ENCODE results near the gene BTN3A1.

BTN3A1 gene

DNA sequence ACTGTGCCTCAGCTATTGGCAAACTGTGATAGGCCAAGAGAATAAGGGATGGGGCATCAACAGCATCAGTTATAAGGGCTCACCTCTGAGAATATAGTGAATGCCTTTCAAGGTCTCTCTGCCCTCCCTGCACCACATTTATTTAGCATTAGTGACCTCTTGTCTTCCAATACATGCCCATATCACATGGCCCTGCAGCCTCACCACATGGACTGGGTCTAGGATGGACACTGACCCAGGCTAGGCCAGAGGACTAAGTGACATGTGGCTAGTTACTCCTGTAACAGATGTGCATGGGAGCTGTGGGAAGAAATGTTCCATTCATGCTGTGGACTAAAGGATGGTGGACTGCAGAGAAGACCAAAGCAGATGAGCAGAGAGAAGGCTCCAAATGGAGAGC lies 22.3 kb upstream of the BTN3A1 start:
- no peak for DNase-seq (ENCODE audit: low spot score)

DNA sequence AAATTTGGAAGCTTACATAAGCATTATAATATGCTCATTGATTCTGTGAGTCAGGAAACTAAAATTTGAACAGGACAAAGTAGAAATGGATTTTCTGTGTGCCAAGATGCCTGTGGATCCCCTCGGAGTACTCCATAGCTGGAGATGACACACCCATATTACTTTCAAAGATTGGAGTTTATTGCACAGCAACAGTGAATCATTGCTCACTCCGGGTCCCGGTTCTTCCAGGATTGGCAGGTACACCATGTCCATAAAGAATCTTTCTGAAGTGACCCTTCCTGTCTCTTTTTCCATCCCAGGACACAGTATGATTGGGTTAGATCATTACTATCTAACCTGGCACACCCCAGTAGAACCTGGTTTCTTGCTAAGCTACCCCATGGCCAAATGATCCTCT lies 21.8 kb upstream of the BTN3A1 start:
- DNase-seq (ENCODE audit: low spot score), result no peak

DNA sequence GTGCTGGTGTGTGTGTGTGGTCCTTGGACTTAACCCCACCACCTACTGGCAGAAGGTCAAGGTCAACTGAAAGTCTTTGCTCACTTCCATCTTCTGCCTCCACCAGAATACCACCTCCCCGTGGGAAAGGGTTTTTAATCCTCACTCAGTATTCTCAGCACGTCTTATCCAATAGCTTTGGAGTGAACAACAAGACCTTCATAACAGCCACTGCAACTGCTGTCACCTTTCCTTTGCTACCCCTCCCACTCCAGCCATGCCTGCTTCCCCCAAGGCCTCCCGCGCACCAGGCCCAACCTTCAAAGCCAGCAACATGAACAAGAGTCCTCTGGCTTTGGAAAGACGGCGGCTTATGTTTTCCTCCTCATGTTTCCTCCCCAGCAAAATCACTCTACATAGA lies 20.0 kb upstream of the BTN3A1 start:
- DNase-seq (ENCODE audit: low spot score), result no peak

DNA sequence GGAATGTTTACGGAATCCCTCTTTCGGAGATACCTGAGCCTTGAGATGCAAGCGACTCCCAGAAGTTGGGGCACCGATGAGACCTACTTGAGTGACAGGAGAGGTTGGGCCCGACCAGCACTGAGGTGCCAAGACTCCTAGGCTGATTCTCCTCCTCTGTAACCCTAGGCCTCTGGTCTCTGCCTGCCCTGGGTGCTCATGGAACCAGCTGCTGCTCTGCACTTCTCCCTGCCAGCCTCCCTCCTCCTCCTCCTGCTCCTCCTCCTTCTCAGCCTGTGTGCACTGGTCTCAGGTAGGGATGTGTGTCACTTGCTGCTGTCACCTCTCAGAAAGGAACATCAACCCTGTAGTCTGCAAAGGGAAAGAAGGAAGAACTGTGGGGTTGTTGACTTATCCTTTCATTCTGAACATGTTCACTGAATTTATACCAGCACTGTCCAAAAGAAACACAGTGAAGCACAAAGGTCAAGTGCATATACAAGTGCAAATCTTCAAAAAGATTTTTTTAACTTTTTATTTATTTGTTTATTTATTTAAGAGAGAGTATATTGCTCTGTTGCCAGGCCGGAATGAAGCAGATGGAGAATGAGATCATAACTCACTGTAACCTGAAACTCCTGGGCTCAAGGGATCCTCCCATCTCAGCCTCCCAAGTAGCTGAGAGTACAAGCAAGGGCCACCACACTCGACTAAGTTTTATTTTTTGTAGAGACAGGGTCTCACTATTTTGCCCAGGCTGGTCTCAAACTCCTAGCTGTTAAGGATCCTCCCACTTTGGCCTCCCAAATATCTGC lies 18.3 kb upstream of the BTN3A1 start:
- DNase-seq (ENCODE audit: low spot score), result peak; percentile 65

DNA sequence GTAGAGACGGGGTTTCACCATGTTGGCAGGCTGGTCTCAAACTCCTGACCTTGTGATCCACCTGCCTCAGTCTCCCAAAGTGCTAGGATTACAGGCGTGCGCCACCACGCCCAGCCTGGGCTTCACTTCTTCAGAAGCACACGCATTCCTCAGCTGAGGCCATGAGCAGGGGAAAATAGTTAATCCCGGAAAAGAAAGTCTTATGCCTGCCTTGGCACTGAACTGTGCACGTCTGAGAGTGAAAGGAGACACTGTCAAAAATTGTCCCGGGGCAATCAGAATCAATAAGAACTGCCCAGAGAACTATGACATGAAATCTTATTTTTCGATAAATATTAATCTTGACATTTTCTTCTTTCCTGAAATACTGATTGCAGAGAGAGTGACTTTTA lies 16.3 kb upstream of the BTN3A1 start:
- DNase-seq (ENCODE audit: low spot score), result no peak

DNA sequence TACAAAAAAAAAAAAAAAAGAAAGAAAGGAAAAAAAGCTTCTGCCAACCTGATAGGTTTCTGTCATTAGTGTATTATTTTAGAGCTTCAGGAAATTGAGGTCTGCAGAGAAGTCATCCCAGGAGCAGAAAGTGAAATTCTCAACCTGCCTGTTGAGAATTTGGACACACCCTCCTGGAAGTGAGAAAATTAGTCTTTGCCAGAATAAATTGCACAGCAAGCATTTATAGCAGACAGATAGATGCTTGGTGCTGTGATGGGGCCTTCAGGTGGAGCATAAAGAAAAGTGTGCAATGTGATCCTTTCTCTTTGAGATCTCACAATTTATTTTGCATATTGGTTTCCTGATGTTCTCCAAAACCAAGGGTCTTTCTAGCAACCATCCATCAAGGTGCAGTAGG lies 14.5 kb upstream of the BTN3A1 start:
- no peak for DNase-seq (ENCODE audit: low spot score)

DNA sequence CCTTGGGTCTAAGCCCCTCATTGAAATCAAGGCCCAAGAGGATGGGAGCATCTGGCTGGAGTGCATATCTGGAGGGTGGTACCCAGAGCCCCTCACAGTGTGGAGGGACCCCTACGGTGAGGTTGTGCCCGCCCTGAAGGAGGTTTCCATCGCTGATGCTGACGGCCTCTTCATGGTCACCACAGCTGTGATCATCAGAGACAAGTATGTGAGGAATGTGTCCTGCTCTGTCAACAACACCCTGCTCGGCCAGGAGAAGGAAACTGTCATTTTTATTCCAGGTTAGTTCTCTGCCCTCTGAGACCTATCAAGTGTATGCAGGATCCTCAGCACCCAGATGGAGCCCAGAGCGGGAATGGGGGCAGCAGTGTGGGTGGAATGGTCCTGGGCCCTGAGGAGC lies 14.1 kb upstream of the BTN3A1 start:
- no peak for DNase-seq (ENCODE audit: low spot score)

DNA sequence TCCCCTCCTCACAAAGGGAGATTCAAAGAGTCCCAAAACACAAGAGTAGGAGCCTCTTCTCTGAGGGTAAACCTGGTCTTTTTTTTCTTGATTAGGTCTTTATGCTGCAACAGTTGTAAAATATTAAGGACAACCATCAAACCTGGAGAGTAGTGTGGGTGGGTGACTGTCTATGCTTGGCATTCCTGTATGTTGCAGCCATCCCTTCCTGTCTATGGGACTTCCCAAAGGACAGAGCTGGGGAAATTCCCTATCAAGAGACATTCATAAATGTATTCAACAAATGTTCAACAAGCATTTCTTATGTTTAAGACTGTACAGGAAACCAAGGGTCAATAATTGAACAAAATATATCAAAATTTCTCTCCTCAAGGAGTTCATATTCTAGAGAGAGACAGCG lies 13.6 kb upstream of the BTN3A1 start:
- DNase-seq (ENCODE audit: low spot score), result no peak

DNA sequence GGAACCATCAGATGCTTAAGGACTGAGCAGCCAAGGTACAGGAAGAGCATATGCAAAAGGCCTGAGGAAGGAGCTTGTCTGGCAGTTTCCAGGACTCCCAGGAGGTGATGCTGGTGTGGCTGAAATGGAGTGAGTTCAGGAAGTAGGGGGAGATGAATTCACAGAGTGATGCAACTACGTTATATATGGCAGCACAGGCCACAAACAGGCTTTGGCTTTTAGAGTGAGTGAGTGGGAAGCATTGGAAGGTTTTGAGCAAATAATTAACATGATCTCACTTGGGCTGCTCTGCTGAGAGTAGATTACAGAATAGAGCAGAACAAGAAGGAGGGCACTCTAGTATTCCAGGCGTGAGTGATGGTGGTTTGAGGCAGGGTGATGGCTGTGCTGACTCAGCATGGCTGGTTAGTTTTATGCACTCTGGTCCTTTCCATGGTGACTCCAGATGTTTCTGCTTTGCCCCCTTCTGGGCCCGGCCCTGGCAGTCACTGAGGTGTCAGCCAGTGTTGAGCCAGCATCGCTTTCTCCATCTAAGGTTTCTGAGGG lies 12.7 kb upstream of the BTN3A1 start:
- no peak for DNase-seq (ENCODE audit: low spot score)

DNA sequence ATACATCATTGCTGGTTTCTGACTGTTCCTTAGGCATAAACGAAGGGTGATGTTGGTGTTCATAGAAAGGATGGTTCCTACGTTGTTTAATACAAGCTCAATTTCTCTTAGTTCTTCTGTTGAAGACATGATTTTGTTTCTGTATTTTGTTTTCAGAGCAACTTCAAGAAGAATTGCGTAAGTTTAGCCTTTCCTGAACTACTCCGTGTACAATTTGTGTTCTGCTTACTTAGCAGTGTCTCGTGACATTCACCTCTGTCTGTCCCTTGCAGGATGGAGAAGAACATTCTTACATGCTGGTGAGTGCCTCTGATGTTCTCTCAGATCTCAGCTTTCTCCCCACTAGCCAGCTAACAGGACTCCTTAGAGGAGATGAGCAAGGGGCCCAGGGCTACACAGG lies 11.5 kb upstream of the BTN3A1 start:
- DNase-seq (ENCODE audit: low spot score), result no peak

DNA sequence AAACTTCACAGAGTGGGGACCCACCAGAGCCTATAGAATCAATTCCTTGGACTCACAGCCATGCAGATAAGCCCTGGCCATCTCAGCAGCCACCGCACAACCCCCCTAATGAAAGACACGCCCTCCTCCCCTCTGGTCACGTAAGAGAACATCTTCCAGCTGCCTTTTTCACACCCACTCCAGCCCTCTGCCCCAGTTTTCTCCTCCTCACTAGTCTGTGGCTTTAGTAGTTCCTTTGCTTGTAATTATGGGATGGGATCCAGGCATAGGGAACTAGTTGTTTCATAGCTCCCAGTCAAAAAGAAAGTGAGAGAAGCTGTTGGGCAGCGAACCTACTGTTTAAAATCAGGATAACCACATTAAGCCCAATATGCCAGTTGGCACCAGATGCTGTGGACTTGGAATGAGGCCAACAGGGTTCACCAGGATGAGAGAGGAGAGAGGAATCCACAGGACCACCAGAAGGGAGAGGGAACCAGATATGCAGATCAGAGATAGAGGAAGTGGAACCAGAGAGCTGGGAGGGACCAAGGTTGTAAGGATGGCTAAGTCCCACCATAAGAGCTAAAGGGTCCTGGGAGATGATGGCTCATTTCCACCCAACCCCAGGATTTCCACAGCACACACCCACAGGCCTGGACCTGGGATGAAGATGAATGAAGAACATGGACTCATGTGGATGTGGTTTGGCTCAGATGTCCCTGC lies 9.0 kb upstream of the BTN3A1 start:
- no peak for DNase-seq (ENCODE audit: low spot score)

DNA sequence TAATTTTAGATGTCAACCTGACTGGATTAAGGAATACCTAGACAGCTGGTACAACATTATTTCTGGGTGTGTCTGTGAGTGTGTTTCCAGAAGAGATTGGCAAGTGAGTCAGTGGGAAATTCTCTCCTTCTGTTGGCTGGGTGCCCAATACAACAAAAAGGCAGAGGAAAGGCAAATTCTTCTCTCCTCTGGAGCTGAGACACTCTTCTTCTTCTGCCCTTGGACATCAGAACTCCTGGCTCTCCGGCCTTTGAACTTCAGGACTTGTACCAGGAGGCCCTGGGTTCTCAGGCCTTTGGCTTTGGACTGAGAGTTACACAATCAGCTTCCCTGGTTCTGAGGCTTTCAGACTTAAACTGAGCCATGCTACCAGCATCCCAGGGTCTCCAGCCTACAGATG lies 7.8 kb upstream of the BTN3A1 start:
- no peak for DNase-seq (ENCODE audit: low spot score)

DNA sequence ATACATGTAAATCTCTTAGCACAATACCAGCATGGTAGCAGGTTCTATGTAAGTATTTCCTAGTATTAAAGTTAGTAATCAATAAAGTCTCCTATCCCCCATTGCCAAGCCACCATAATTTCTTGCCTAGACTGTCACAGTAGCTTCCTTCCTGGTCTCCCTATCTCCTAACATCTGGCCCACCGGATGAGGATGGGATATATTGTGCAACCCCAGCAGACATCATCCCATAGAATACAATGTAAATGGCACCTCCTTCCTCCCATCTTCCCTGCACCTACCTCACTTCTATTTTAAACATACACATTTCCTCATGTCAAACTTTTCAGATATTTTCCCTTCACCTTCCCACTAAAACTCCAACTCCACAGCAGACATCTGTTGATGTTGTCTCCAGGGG lies 3.5 kb upstream of the BTN3A1 start:
- DNase-seq (ENCODE audit: low spot score), result no peak

DNA sequence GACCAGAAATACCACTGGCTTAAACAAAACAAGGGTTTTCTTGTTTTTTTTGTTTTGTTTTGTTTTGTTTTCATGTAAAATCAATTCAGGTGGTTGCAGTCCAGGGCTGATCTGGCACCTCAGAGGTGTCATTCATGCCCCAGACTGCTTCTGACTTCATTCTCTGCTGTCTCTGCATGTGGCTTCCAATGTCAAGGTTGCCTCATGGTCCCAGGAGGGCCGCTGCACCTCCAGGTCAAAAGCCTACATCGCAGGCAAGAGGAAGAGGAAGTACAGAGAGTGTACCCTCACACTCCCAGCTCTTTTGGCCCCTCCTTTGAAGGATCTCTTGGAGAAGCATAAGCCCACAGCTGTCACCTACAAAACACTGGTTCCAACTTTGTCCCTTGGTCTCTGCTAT lies 1.4 kb upstream of the BTN3A1 start:
- no peak for DNase-seq (ENCODE audit: low spot score)

DNA sequence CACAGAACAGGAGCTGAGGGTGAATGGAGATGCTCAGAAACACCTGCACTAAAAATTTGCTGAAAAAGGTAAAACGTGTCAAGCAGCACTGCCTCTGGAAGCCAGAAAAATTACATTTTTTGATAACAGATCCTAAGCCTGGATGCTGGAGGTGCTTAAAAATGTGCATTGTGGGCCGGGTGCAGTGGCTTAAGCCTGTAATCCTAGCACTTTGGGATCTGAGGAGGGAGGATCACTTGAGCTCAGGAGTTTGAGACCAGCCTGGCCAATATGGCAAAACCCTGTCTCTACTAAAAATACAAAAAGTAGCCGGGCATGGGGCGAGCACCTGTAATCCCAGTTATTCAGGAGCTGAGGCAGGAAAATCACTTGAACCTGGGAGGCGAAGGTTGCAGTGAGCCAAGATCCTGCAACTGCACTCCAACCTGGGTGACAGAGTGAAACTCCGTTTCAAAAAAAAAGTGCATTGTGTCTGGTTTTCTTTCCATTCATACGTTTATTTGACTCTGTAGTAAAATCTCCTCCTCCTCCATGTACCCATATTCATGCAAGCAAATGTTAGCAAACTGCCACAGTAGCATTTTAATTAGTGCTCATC lies 587 bp upstream of the BTN3A1 start:
- no peak for DNase-seq (ENCODE audit: low spot score)

DNA sequence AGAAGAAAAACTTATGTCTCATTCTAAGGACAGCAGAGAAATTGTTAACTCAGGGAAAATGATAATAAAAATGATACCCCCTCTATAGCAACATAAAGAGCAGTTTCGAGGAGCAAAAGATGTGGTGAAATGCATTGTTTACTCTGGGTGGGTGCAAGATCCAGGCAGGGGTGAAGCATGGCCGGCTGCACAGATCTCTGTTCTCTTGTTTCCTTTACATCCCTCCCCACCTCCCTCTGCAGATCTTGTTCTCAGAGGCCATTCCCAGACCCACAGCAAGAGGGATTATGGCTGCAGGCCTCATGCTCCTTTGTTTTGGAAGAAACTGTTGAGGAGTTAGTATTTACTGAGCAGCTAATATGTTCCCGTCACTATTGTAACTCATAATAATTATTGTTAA lies 1.8 kb downstream of the BTN3A1 start:
- no peak for DNase-seq (ENCODE audit: low spot score)

DNA sequence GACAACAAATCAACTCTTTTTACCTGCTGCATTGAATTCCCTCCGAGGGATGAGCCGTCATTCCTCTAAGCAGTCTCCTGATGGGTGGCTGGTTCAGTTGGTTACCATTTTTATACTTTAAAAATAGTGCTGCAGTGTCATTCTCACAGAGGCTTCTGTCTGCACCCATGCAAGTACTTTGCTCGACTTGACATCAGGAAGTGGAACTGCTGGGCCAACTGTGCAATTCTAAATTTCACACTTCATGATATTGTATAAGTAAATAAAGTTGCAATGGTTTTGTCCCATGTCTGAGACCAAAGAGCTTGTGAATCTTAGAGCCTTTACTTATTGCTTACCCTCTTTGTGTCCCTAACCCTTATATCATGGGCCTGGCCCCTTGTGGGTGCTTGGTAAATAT lies 2.5 kb downstream of the BTN3A1 start:
- DNase-seq (ENCODE audit: low spot score), result no peak

DNA sequence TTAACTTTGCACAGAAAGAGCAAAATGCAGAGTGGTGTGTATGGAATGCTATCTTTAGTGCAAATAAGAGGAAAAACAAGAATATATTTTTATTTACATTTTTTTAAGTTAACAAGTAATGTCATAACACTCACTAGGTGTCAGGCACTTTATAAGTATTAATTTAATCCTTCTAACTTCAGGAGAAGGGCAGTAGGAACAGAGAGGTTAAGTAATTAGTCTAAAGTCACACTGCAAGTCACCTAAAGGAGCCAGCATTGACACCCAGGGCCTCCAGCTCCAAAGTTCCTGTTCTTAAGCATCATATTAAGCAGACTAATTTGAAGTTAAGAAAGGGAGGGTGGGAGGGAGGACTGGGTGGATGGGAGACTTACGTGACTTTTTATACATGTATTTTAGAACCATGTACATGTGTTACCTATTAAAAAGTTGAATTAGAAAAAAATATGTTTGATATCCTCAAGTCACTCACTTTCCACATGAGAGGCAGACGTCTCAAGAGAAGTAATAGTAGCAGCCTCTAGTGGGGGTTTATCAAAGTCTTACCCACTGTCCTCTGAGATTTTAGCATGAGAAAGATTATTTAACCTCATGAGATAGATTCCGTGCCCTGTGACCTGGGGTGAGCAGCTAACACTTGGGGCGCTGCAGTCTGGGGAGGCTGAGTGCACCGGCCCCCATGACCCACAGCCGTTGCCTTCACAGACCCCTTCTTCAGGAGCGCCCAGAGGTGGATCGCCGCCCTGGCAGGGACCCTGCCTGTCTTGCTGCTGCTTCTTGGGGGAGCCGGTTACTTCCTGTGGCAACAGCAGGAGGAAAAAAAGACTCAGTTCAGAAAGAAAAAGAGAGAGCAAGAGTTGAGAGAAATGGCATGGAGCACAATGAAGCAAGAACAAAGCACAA lies 7.0 kb downstream of the BTN3A1 start:
- DNase-seq (ENCODE audit: low spot score), result no peak

DNA sequence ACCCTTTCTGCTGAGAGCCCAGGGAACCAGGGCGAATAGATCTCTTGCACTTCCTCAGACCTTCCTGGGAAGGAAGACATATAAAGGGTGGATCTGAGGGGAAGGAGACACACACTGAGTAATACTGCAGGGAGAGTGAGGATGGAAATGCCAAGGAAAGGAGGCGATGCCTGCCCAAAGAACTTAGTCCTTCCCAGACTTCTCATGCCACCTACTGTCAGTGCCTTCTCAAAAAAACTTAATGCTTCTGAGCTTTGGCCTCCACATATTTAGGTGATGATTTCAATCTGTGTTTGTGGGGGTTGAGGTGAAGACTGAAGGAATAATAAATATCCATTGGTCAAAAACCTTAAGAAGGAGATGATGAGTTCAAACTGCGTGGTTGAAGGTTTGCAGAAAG lies 9.7 kb downstream of the BTN3A1 start:
- DNase-seq (ENCODE audit: low spot score), result no peak

DNA sequence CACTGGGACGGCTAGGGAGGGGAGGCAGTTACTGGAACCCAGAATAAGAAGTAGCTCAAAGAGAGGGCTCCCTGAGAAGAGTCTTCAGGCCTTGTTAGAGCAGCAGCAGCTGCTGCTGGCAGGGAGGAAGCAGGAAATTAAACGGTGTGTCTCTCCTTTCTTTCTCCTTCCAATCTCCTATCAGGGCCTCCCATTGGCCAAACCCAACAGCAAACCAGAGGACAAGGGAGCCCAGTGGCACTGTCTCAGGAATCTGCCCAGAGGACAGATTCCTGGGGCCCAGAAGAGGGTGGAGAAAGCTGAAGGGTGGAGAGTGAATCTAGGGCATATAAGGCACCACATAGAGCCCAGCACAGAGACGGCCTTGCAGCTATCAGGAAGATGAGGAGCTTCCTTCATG lies 10.2 kb downstream of the BTN3A1 start:
- no peak for DNase-seq (ENCODE audit: low spot score)

DNA sequence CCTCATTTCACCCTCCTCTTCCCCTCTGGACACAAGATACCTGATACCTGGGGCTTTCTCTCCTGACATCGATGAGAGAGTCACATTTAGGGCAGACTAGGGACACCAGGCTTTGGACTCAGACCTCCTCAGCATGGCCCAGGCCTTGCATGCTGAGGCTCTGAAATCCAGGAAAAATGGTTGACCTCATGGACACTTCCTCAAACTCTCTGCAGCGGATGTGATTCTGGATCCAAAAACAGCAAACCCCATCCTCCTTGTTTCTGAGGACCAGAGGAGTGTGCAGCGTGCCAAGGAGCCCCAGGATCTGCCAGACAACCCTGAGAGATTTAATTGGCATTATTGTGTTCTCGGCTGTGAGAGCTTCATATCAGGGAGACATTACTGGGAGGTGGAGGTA lies 10.9 kb downstream of the BTN3A1 start:
- DNase-seq (ENCODE audit: low spot score), result no peak

DNA sequence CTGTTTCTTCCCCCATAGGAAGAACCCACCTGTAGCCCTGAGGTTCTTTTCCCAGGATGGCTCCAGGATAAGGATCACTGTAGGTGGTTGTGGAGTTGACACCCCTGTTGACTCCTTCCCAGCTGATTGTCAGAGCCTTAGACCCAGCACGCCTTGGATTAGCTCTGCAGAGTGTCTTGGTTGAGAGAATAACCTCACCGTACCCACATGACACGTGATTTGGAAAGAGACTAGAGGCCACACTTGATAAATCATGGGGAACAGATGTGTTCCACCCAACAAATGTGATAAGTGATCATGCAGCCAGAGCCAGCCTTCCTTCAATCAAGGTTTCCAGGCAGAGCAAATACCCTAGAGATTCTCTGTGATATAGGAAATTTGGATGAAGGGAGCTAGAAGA lies 12.2 kb downstream of the BTN3A1 start:
- DNase-seq (ENCODE audit: low spot score), result no peak

All from cerebellar cortex (tissue), 1 donor.